HEK293 (cell line): ENCODE measurements around the gene FOXC1.
A peak's percentile ranks its signal among the peaks of the same experiment; 100 is the strongest.

Experiments used
- ZBTB7A ChIP-seq: fragments of 450-650 bp; formaldehyde crosslinking; IDR thresholded peaks from 2 replicates; pipeline ENCODE4 v1.5.1; 2016; ENCODE audit warnings: low read depth, missing biosample characterization, missing genetic modification characterization
- TF ChIP-seq, protein P1 (sequence below): fragments of 450-650 bp; formaldehyde crosslinking; IDR thresholded peaks from 2 replicates; pipeline ENCODE4 v1.5.1; 2016; ENCODE audit warnings: missing biosample characterization, missing genetic modification characterization

DNA sequence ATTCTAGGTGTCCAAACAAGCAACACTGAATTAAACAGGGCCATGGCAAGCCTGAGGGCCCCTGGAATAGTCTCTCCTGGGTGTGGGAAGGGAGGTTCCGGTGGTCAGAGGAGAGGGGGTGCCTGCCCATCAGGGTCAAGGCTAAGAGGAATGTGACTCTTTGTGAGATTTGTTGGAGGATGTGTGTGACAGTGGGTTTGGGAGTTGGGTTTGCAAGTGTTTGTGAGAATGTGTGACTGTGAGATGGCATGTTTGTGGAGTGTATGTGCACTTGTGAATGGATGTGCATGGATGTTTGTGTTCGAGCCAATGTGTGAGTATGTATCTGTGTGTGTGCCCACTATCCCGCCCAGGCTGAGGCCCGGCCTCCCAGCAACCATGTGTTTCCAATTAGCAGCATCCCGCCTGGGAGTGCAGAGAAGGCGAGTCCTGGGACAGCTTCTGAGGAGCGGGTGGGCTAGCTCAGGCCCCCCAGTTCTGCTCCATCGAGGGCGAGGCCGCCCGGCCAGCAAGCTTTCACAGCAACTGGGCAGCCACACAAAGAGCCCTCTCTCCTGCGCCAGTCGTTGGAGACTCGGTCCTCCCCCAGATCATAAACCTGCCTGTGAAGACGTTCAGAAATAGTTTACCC is 12.6 kb downstream of the FOXC1 start:
- TF ChIP-seq, protein P1, sequence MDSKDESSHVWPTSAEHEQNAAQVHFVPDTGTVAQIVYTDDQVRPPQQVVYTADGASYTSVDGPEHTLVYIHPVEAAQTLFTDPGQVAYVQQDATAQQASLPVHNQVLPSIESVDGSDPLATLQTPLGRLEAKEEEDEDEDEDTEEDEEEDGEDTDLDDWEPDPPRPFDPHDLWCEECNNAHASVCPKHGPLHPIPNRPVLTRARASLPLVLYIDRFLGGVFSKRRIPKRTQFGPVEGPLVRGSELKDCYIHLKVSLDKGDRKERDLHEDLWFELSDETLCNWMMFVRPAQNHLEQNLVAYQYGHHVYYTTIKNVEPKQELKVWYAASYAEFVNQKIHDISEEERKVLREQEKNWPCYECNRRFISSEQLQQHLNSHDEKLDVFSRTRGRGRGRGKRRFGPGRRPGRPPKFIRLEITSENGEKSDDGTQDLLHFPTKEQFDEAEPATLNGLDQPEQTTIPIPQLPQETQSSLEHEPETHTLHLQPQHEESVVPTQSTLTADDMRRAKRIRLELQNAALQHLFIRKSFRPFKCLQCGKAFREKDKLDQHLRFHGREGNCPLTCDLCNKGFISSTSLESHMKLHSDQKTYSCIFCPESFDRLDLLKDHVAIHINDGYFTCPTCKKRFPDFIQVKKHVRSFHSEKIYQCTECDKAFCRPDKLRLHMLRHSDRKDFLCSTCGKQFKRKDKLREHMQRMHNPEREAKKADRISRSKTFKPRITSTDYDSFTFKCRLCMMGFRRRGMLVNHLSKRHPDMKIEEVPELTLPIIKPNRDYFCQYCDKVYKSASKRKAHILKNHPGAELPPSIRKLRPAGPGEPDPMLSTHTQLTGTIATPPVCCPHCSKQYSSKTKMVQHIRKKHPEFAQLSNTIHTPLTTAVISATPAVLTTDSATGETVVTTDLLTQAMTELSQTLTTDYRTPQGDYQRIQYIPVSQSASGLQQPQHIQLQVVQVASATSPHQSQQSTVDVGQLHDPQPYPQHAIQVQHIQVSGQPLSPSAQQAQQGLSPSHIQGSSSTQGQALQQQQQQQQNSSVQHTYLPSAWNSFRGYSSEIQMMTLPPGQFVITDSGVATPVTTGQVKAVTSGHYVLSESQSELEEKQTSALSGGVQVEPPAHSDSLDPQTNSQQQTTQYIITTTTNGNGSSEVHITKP (tag by site-specific recombination), result peak; percentile 38; the same call in 1 of the 2 replicates
- no peak for TF ChIP-seq ZBTB7A (tag by site-specific recombination)
